Neuronal stem cell (in vitro differentiated cells): ENCODE measurements around the gene MICAL3. TPM values are rescaled to one million over a fixed set of nuclear protein-coding genes. Genes with fewer than 3 reads are reported as not detected.

Source experiments
- DNase-seq: peaks from one replicate; pipeline ENCODE4 v3.0.0-alpha.2; 2013; ENCODE audit warnings: low spot score
- H2AFZ ChIP-seq: one replicate; pipeline ENCODE4 v1.6.1; 2013; ENCODE audit warnings: mild to moderate bottlenecking, low read length, inconsistent platforms
- H2AK5ac ChIP-seq: 2 replicates; pipeline ENCODE4 v1.6.1; 2013; ENCODE audit warnings: low read depth, mild to moderate bottlenecking, inconsistent platforms, low read length, moderate library complexity, mixed read lengths
- H2BK120ac ChIP-seq: 2 replicates; pipeline ENCODE4 v1.6.1; 2013; ENCODE audit warnings: low read depth, mild to moderate bottlenecking, inconsistent platforms, low read length, moderate library complexity, mixed read lengths
- H2BK12ac ChIP-seq: one replicate; pipeline ENCODE4 v1.6.1; 2013; ENCODE audit warnings: low read length, inconsistent platforms
- H2BK15ac ChIP-seq: 2 replicates; pipeline ENCODE4 v1.6.1; 2013; ENCODE audit warnings: mild to moderate bottlenecking, low read length, inconsistent platforms, mixed read lengths
- H2BK5ac ChIP-seq: one replicate; pipeline ENCODE4 v1.6.1; 2013; ENCODE audit warnings: inconsistent platforms, mild to moderate bottlenecking, low read length, moderate library complexity
- H3K14ac ChIP-seq: one replicate; pipeline ENCODE4 v1.6.1; 2013; ENCODE audit warnings: low read length, inconsistent platforms
- H3K18ac ChIP-seq: 2 replicates; pipeline ENCODE4 v1.6.1; 2013; ENCODE audit warnings: low read length, inconsistent platforms
- H3K23ac ChIP-seq: 2 replicates; pipeline ENCODE4 v1.6.1; 2013; ENCODE audit warnings: low read depth, mild to moderate bottlenecking, mixed read lengths, low read length, inconsistent platforms; ENCODE audit not compliant: poor library complexity
- H3K27ac ChIP-seq: replicated peaks from 3 replicates; pipeline ENCODE4 v1.5.1; 2013; ENCODE audit warnings: low read length, inconsistent platforms
- H3K27me3 ChIP-seq, 3 experiments: 2 replicates each; pipeline ENCODE4 v1.6.1; 2013; ENCODE audit warnings: low read length in 3 of 3, mild to moderate bottlenecking in 2 of 3, inconsistent platforms in 1 of 3, low read depth in 1 of 3, mixed read lengths in 1 of 3, moderate library complexity in 1 of 3; ENCODE audit not compliant: control insufficient read depth in 3 of 3, insufficient read depth in 3 of 3
- H3K36me3 ChIP-seq, 2 donors: replicated peaks in 1 of 2; 2 replicates each; pipeline ENCODE4 v1.6.1; 2013; ENCODE audit warnings: low read length in 2 of 2; ENCODE audit not compliant: control insufficient read depth in 2 of 2, insufficient read depth in 2 of 2
- H3K4ac ChIP-seq: 2 replicates; pipeline ENCODE4 v1.6.1; 2013; ENCODE audit warnings: inconsistent platforms, mild to moderate bottlenecking, low read length, moderate library complexity
- H3K4me1 ChIP-seq, 2 donors: 1 replicate in 1 of 2; 2 replicates in 1 of 2; pipeline ENCODE4 v1.6.1; 2013; ENCODE audit warnings: low read length in 2 of 2, low read depth in 1 of 2; ENCODE audit not compliant: control insufficient read depth in 2 of 2, insufficient read depth in 1 of 2
- H3K4me2 ChIP-seq: one replicate; pipeline ENCODE4 v1.6.1; 2013; ENCODE audit warnings: mild to moderate bottlenecking, low read length, inconsistent platforms; ENCODE audit not compliant: insufficient read depth, poor library complexity, severe bottlenecking
- H3K4me3 ChIP-seq, 2 donors: 2 replicates each; pipeline ENCODE4 v1.5.1; 2013; ENCODE audit warnings: low read length in 2 of 2, mild to moderate bottlenecking in 2 of 2, inconsistent platforms in 1 of 2, moderate library complexity in 1 of 2
- H3K79me1 ChIP-seq: one replicate; pipeline ENCODE4 v1.6.1; 2013; ENCODE audit warnings: low read depth, mild to moderate bottlenecking, inconsistent platforms, low read length, moderate library complexity
- H3K9ac ChIP-seq: one replicate; pipeline ENCODE4 v1.6.1; 2013; ENCODE audit warnings: mild to moderate bottlenecking, low read depth, low read length, inconsistent platforms; ENCODE audit not compliant: poor library complexity
- H3K9me3 ChIP-seq, 2 donors: replicated peaks in 1 of 2; 2 replicates each; pipeline versions ENCODE3 to v1.6.1; 2013; ENCODE audit warnings: low read length in 2 of 2, mild to moderate bottlenecking in 2 of 2, inconsistent platforms in 1 of 2, low read depth in 1 of 2, mixed read lengths in 1 of 2, moderate library complexity in 1 of 2; ENCODE audit not compliant: control insufficient read depth in 2 of 2, insufficient read depth in 1 of 2
- H4K8ac ChIP-seq: one replicate; pipeline ENCODE4 v1.6.1; 2013; ENCODE audit warnings: low read depth, mild to moderate bottlenecking, inconsistent platforms, low read length, moderate library complexity
- H4K91ac ChIP-seq: one replicate; pipeline ENCODE4 v1.6.1; 2013; ENCODE audit warnings: low read length, low read depth, mild to moderate bottlenecking, inconsistent platforms; ENCODE audit not compliant: poor library complexity
- WGBS, 2 donors: extraction: QIAGEN DNeasy Blood & Tissue Kit; methylation state at CpG; one replicate each; pipeline ENCODE4 v1.1.7; 2013; ENCODE audit warnings: missing lambda C conversion rate in 2 of 2, mixed read lengths in 1 of 2; ENCODE audit not compliant: insufficient read length in 2 of 2, insufficient replicate concordance in 1 of 2; ENCODE audit errors: extremely low coverage in 2 of 2; 5-methylcytosine and 5-hydroxymethylcytosine counted together
- small RNA-seq: library from polyadenylated mRNA; stranded (forward); fragments of <200 nt; extraction: miRNeasy Mini kit (QIAGEN cat#:217004); gene quantifications from one replicate; pipeline ENCODE3, GENCODE V24; 2013; ENCODE audit not compliant: insufficient read depth

Gene MICAL3

DNA sequence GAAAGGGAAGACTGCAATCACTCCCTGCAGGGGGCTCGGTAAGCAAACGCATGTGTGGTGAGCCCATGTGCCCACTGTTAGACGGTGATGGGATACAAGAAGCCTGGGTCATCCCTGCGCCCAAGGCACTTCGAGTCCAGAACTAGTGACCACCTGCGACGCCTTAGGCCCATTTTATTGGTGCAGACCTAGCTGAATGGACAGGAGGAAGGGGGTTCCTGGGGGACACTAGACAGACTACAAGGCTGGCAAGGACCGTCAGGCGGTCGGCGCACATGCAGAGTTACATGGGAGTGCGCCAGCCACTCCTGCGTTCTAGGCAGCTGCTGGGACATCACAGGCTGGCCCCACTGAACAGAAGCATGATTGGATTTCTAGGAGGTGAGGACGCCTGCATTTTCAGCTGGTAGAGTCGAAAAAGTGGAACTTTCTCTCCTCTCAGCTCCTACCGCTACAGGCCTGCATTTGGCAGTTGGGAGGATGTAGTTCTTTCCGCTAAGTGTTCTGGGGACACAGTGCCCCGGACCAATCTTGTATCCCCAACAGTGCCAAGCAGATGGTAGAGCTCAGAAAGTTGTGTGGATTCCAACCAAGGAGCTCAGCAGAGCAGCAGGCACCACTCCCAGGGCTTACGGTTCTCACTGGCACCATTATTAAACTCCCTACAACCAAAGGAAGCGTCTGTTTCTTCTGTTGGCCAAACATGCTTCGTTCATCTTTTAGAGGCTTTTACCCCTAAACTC is 285.8 kb downstream of the MICAL3 start:
- no peak overlapping the region for H2BK5ac ChIP-seq
- H3K9ac ChIP-seq = no peak overlapping the region
- H2AK5ac ChIP-seq = no peak overlapping the region
- peaks cover 0 to 1% of the 10 kb centered on the region in 2 donors for H3K4me1 ChIP-seq
- H3K27ac ChIP-seq = no peak overlapping the region
- H3K9me3 ChIP-seq = no peaks in the 10 kb centered on the region
- no peak overlapping the region for H4K8ac ChIP-seq
- peaks cover 12 to 33% of the 10 kb centered on the region in 2 donors for H3K36me3 ChIP-seq
- no peak overlapping the region for H3K4ac ChIP-seq
- no peaks in the 10 kb centered on the region for H3K79me1 ChIP-seq
- H3K23ac ChIP-seq = no peak overlapping the region
- H3K14ac ChIP-seq = no peak overlapping the region
- no peak overlapping the region for H3K4me3 ChIP-seq
- no CpG with 5 or more reads among the region's 21 CpGs for WGBS, 2 donors
- H3K4me2 ChIP-seq = no peak overlapping the region
- no peak overlapping the region for H2BK12ac ChIP-seq
- no peak overlapping the region for H4K91ac ChIP-seq
- H3K18ac ChIP-seq = no peak overlapping the region
- no peak overlapping the region for H2BK120ac ChIP-seq
- no peaks in the 10 kb centered on the region for H3K27me3 ChIP-seq
- DNase-seq = no peak
- H2AFZ ChIP-seq = no peak overlapping the region
- no peak overlapping the region for H2BK15ac ChIP-seq

Small RNA genes lying within 50 kb of the gene (small RNA-seq; reads per million reads assigned to genes)
- gene MIR3198-1 = not detected
- not detected for gene MIR648
